Uterine smooth muscle cell (primary cell): ENCODE data around the gene MESP1. TPM values are rescaled to one million over a fixed set of nuclear protein-coding genes. Genes with fewer than 3 reads are reported as not detected.

Experiments used
- total RNA-seq: library from RNA; depleted of rRNA; stranded (reverse); fragments of >200 nt; gene quantifications from 2 replicates; pipeline ENCODE4 v1.2.3, GENCODE V29; 2014

MESP1 gene, protein sequence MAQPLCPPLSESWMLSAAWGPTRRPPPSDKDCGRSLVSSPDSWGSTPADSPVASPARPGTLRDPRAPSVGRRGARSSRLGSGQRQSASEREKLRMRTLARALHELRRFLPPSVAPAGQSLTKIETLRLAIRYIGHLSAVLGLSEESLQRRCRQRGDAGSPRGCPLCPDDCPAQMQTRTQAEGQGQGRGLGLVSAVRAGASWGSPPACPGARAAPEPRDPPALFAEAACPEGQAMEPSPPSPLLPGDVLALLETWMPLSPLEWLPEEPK
- 0.44 and 1.1 TPM in 2 replicates for total RNA-seq

DNA sequence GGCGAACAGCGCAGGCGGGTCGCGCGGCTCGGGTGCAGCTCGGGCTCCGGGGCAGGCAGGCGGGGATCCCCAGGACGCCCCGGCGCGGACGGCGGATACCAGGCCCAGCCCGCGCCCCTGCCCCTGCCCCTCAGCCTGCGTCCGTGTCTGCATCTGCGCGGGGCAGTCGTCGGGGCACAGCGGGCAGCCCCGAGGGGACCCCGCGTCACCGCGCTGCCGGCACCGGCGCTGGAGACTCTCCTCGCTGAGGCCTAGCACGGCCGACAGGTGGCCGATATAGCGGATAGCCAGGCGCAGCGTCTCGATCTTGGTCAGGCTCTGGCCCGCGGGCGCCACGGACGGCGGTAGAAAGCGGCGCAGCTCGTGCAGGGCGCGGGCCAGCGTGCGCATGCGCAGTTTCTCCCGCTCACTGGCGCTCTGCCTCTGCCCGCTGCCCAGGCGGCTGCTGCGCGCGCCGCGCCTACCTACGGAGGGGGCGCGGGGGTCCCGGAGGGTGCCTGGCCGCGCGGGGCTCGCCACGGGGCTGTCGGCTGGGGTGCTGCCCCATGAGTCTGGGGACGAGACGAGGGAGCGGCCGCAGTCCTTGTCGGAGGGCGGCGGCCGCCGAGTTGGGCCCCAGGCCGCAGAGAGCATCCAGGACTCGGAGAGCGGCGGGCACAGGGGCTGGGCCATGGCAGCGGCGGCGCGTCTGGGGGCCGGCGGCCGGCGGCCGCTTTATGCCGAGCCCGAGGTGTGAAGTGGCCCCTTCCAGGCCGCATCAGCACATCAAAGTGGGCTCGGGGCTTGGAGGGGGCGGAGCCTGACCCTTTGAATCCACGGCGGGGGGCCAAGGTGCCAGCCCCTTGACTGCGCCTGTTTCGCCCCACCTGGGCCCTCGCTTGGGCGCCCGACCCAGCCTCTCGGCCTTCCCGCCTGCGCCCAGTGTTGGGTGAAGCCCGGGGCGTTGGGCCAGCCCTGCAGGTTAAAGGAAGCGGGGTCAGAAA, at the start of gene MESP1:
TSS of gene MESP1 (minus strand) at position 690 of the 983 bp plus-strand sequence. CDS start at position 672, 18 bp downstream.

GRCh38 chr15:89776274-89777072, 25.4 kb upstream of the MESP1 start, which contains the start of gene MESP2:
MESP2 (plus strand) TSS chr15:89776332; CDS start chr15:89776358, 26 bp downstream.

Other genes starting within 250 kb of the MESP1 start
- 3.2 and 8.7 TPM in 2 replicates for gene TICRR, start 175.8 kb downstream of the MESP1 start, total RNA-seq
- 14.1 and 18.0 TPM in 2 replicates for gene KIF7, start 95.8 kb downstream of the MESP1 start, total RNA-seq
- 0.12 and 0.22 TPM in 2 replicates for gene PLIN1, start 71.9 kb downstream of the MESP1 start, total RNA-seq
- gene PEX11A, start 60.5 kb downstream of the MESP1 start, total RNA-seq, result 5.8 and 9.1 TPM in 2 replicates
- under 0.01 TPM in 2 replicates for gene WDR93, start 60.4 kb downstream of the MESP1 start, total RNA-seq
- gene MESP2, start 25.1 kb upstream of the MESP1 start, total RNA-seq, result 0.55 and 0.75 TPM in 2 replicates
- 121 and 123 TPM in 2 replicates for gene ANPEP, start 63.6 kb upstream of the MESP1 start, total RNA-seq
- 61.2 and 73.4 TPM in 2 replicates for gene AP3S2, start 142.7 kb upstream of the MESP1 start, total RNA-seq
- gene ARPIN, start 161.7 kb upstream of the MESP1 start, total RNA-seq, result 12.2 and 13.5 TPM in 2 replicates